Caki2 (cell line): ENCODE data around the gene GIT1. TPM values are rescaled to one million over a fixed set of nuclear protein-coding genes. Genes with fewer than 3 reads are reported as not detected.

ENCODE experiments used
- DNase-seq: peaks from one replicate; pipeline ENCODE4 v3.0.0-alpha.2; 2015; ENCODE audit warnings: low read depth
- in situ Hi-C: cut with HindIII; loops from 2 replicates; pipeline ENCODE4 v1.10.0; 2016; ENCODE audit warnings: low sequenced_read_pairs, low pct_unique_long_range_greater_than_20kb, mixed read lengths
- total RNA-seq: library from RNA; depleted of rRNA; stranded (reverse); fragments of >200 nt; shearing (Covaris generic); gene quantifications from 2 replicates; pipeline ENCODE4 v1.2.3, GENCODE V29; 2014; ENCODE audit warnings: low replicate concordance; rRNA removed

GIT1 gene
- 34.5 and 55.9 TPM in 2 replicates for total RNA-seq

DNA sequence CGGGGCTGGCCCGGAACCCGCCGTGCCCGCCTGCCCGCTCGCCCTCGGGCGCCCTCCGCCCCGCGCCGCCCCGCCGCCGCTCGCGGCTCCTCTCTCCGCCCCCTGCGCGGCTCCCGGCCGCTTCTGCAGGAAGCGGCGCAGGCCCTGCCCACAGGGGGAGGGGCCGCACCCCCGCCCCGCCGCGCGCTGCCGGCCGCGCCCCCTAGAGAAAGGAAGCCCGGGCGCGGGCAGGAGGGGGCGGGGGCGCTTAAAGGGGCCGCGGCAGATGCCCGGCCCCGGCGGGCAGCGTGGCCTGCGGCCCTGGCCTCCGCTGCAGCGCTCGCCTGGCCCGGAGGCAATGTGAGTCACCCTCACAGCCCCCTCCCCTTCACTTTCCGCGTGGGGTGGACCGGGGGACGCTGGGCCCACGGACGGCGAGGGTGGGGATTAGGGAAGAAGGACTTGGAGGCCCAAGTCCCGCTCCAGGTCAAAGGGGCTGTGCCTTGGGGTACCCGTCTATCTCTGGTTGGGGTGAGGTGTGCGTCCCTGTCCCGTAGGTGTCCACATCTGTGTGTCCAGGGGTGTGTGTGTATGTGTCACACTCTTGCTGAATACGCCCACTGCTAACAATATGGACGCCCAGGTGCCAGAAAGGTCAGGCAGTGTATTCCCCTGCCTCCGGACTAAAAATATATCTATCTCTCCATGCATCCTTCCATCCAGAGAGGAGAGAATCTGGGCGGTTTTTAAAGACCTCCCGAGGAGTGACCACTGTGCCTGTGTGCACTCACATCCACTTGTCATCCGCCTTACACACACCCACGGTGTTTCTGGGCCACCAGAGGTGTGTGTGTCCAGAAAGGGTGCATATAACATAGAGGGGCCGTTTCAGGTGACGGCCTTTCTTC is at the start of gene GIT1:
Gene GIT1 (minus strand): TSS at position 125 of the 887 bp plus-strand sequence. CDS start 270 bp downstream, outside the sequence.
- in situ Hi-C loops: no loop called here
- peak; percentile 92 for DNase-seq

DNA sequence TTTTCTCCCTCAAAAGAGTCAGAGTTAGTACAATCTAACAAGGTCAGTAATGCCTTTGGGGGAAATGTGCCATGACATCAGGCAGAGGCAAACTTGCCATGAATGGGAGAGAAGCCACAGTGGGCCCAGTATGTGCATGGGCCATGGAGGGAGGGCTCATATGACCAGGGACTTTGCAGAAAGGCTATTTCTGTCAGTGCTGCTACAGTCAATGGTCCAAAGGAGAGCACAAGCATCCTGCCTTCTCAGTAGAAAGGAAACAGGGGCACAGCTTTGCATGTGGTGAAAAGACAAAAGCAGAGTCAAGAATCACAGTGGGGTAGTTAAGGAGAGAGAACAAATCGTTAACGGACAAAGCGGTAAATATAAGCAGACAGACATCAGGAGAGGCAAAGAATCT is 44.4 kb upstream of the GIT1 start:
- in situ Hi-C loops: no loop called here
- no peak for DNase-seq

DNA sequence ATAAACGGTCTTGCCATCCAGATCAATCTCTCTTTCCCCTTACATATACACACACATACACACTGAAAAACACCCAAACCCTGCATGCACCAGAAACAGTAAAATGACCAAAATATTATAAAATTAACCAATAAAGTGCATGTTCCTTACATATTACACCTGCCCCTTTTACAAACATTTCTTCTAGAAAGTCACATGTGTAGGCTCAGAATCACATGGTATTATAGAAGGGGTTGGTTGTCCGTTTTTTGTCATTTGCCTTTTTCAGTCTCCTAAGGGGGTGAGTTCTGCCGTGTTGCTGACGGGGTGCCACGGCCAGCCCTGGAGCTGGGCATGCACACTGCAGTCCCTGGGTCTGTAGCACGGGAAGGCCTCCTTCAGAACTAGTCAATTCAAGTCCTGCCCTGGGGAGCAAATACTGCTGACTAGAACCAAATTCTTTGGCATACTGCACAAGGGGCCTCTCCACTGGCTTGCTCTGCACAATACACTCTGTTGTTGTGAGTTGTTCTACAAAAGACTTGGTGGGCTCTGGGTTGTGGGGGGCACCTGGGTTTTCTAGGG is 41.3 kb upstream of the GIT1 start:
- in situ Hi-C loops: no loop called here
- no peak for DNase-seq

DNA sequence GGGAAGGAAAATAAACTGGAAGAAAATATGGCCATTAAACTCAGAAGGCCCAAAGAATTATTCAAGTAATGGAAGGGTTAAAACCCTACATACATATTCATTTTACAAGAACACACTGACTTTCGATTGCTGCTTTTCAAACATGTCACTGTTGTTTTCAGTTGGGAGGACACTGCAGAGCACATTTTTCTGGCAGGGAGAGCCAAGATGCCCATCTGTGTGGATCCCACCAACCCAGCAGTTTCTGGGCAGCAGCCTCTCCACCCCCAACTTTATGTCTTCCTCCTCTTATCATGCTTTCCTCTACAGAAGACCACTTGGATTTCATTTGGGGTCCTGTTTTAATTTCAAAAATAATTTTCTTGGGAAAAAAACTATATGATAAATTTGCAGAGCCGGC is 40.4 kb upstream of the GIT1 start:
- DNase-seq: no peak
- in situ Hi-C loops: no loop called here

- in situ Hi-C loops: no loop called here
Observed at GRCh38 chr17:29628644-29629043, 39.2 kb upstream of the GIT1 start.

DNA sequence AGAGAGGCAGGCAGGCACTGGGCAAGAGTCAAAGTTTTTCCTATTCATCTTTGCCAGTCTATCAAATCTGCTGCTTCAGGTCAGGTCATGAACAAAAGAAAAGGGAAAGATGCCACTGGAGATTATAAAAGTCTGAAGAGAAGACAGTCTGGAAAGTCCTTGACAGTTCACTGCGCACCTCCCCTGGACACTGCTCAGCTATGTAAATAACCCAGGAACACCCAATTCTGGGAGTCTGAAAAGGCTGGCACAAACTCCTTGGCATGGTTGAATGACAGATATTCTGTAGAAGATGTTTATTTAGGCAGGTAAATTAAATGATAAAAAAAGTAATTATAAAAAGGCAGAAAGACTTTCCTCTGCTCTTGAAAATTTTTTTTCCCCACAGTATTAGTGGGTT is 38.5 kb upstream of the GIT1 start:
- no peak for DNase-seq
- in situ Hi-C loops: no loop called here

More at GRCh38 chr17:29628644-29629043, 39.2 kb upstream of the GIT1 start:
- DNase-seq: no peak

- DNase-seq: peak; percentile 85
- in situ Hi-C loops: no loop called here
Observed at GRCh38 chr17:29625037-29625750, 35.7 kb upstream of the GIT1 start.

- DNase-seq: no peak
- in situ Hi-C loops: no loop called here
Observed at GRCh38 chr17:29624586-29624985, 35.1 kb upstream of the GIT1 start.

- DNase-seq: no peak
- in situ Hi-C loops: no loop called here
Observed at GRCh38 chr17:29623283-29623647, 33.8 kb upstream of the GIT1 start.

DNA sequence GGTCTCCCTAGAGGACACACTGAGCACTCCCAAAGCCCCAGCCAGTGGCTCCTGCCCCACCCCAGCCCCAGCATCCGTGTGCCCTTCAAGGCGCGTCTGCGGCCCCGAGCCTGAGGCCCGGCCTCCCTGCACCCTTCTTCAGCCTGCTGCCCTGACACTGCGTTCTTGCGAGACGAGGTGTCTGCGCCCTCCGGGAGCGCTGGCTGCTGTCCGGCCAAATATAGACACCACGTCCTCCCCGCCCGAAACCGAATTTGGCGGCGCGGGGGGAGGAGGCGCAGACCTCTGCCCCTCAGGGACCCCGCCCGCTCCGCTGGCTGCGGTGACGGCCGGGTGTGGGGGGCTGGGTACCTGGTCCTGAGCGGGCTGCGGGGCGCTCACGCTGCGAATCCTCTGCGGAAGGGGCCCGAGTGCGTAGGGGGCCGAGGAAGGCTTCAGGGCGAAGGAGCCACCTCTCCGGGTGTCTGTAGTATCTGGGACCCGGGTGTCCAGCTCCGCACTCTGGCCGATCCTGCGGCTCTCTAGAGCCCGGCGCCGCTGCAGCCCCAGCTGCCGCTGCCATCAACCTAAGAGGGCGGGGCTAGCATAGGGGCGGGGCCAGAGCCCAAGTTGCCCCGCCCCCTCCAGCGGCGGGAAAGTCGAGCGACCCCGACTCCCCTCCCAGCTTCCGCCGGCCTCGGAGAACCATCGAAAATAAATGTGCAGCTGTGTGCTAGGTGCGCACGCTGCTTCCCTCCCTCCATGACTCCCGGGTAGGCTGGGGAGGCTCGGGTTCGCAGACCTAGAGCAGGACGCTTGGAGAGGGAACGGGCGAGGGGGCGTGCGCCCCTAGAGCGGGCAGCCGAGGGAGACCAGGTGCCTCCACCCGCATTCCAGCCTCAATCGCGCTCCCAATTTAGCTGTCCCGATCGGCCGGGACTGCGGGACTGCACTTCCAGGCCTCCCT is 33.2 kb upstream of the GIT1 start, which contains the start of gene CORO6:
Gene CORO6 (minus strand): TSS at position 576 of the 946 bp plus-strand sequence. CDS start 1,491 bp downstream, outside the sequence.
- in situ Hi-C loops: no loop called here

DNA sequence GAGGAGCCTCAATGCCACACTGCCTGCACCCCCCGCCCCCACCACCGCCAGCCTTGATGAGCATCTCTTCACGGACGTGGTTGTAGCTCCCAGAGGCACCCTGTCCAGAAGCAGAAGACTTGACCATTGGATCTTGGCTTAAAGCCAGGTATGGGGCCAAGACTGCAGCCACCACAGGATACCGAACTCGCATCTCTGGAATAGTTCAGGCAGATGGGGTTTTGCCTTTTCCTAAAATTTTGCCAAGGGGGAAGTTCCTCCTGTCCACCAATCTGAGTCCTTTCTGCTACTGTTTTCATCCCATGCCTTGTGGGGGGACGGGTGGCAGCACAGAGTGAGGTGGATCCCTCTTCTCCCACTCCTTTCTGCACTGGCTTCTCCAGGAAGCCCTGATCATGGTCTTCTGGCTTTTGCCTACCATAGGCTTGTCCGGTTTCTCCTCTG is 32.3 kb upstream of the GIT1 start:
- in situ Hi-C loops: no loop called here
- no peak for DNase-seq

More for the DNA sequence above, 33.2 kb upstream of the GIT1 start, which contains the start of gene CORO6:
- peak; percentile 54 for DNase-seq

GRCh38 chr17:29620779-29621500 is 31.5 kb upstream of the GIT1 start:
- no peak for DNase-seq
- in situ Hi-C loops: no loop called here

- peak; percentile 42 for DNase-seq
- in situ Hi-C loops: no loop called here
Observed at GRCh38 chr17:29620271-29620670, 30.8 kb upstream of the GIT1 start.

- in situ Hi-C loops: no loop called here
- DNase-seq: peak; percentile 48
Observed at GRCh38 chr17:29619251-29619650, 29.8 kb upstream of the GIT1 start.

DNA sequence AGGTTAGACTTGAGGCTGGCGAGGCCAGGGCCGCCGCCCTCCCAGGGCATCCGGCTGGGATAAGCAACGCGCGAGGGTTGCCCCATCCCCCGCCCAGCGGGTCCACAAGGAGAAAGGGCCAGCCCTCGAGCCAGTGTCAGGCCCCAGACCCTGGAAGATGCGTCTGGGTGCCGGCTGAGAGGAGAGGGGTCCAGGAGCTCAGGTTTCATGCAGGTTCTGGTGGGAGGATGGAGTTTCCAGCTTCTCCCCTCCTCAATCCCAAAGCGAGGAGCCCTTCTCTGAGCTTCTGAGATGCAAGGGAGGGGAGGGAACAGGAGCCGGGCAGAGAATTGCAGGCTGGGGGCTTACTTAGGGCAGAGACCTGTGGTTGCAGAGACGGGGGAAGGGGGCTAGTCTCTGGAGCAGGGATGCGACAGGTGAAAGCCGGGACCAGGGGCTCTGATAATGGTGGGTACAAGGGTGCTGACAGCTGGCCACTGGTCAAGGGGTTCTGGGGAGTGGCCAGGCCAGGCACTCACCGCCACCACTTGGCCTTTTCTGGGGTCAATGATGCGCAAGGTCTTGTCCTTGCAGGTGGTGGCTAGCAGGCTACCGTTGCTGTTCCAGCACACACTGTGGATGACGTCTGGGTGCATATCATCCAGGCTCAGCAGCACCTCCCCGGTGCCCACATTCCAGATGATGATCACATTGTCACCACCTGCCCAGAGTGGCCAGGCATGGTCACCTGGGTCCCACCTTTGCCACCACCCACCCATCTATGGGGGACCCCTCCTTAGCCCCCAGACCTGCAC is 29.0 kb upstream of the GIT1 start:
- DNase-seq: no peak
- in situ Hi-C loops: no loop called here

GRCh38 chr17:29617481-29618271 is 28.2 kb upstream of the GIT1 start:
- no peak for DNase-seq
- in situ Hi-C loops: no loop called here
